ENCODE results near the gene ZBTB24.

- TF ChIP-seq CTCF (IDR thresholded peaks at IDR 0.05; ENCODE audit: extremely low read depth in 1 of 2, insufficient read depth in 1 of 2, low read depth in 1 of 2, low read length in 2 of 2) = no peak
- no peak for TF ChIP-seq POLR2A (IDR thresholded peaks at IDR 0.05; ENCODE audit: low read depth, low read length)
- no peak for TF ChIP-seq FOS (IDR thresholded peaks at IDR 0.05; ENCODE audit: borderline replicate concordance, insufficient read depth, low read length)
- no peak for TF ChIP-seq POLR2AphosphoS5 (IDR thresholded peaks at IDR 0.05; ENCODE audit: insufficient read depth, low read depth, low read length)
- no peak for TF ChIP-seq JUN (IDR thresholded peaks at IDR 0.05; ENCODE audit: borderline replicate concordance, insufficient read depth, insufficient read length, low read depth)
- no peak for TF ChIP-seq MYC (IDR thresholded peaks at IDR 0.05; ENCODE audit: low read depth, low read length)
Observed at GRCh38 chr6:109446072-109446471, 36.9 kb downstream of the ZBTB24 start.

Measured in endothelial cell of umbilical vein (primary cell).